Measurements from ENCODE around the gene C2CD2. TPM values are rescaled to one million over a fixed set of nuclear protein-coding genes. Genes with fewer than 3 reads are reported as not detected.

Gene C2CD2
- polyA plus RNA-seq, 1 donor (not counting 4 experiments of a cell fraction or from before 2014, with no cell fraction given): 39.9 TPM

- Histone ChIP-seq H3K4me1 (ENCODE audit: control insufficient read depth, extremely low read depth, insufficient read depth, low read length) (no peaks in the 10 kb centered on the region), H3K9ac (ENCODE audit: control insufficient read depth, extremely low read depth, insufficient read depth, low read length) (no peak overlapping the region), H4K20me1 (ENCODE audit: control insufficient read depth, extremely low read depth, insufficient read depth, low read length) (no peaks in the 10 kb centered on the region), H3K36me3 (ENCODE audit: control insufficient read depth in 2 of 2, extremely low read depth in 1 of 2, insufficient read depth in 2 of 2, low read length in 2 of 2) (peaks cover 3 to 6% of the 10 kb centered on the region in 2 experiments), H3K9me1 (ENCODE audit: control insufficient read depth, extremely low read depth, insufficient read depth, low read length) (no peaks in the 10 kb centered on the region), H3K79me2 (ENCODE audit: control insufficient read depth, insufficient read depth, low read length) (no peaks in the 10 kb centered on the region), H3K27me3 (ENCODE audit: control insufficient read depth, extremely low read depth, insufficient read depth, low read length) (no peaks in the 10 kb centered on the region), H3K9me3 (ENCODE audit: control insufficient read depth, low read depth, low read length) (no peaks in the 10 kb centered on the region), H3K4me2 (ENCODE audit: control insufficient read depth, extremely low read depth, insufficient read depth, low read depth, low read length) (no peak overlapping the region), H2AFZ (ENCODE audit: control insufficient read depth, low read length) (no peak overlapping the region), H3K27ac (ENCODE audit: control insufficient read depth, insufficient read depth, low read length) (no peak overlapping the region), H3K4me3 (ENCODE audit: control insufficient read depth in 2 of 3, extremely low read depth in 1 of 3, insufficient read depth in 2 of 3, low read depth in 1 of 3, low read length in 3 of 3) (no peak overlapping the region)
- TF ChIP-seq EZH2 (IDR thresholded peaks at IDR 0.05; ENCODE audit: low read length) (no peak), CTCF (optimal IDR thresholded peaks at IDR 0.05 in 1 of 3, IDR thresholded peaks at IDR 0.05 in 1 of 3, conservative IDR thresholded peaks at IDR 0.05 in 1 of 3; ENCODE audit: extremely low read depth in 1 of 3, insufficient read depth in 2 of 3, low read length in 3 of 3) (no peak)
- dilution Hi-C loops (cut with MboI; ENCODE audit: extremely low pct_ligation_motif_present, low sequenced_read_pairs): no loop called here
- no peak for DNase-seq (ENCODE audit: low read depth, low spot score)
- FAIRE-seq: no peak
Measured at GRCh38 chr21:41843584-41843983, 110.2 kb downstream of the C2CD2 start.

GRCh38 chr21:41840880-41841279 lies 112.9 kb downstream of the C2CD2 start:
- Histone ChIP-seq H3K9me1 (ENCODE audit: control insufficient read depth, extremely low read depth, insufficient read depth, low read length) (no peaks in the 10 kb centered on the region), H3K4me1 (ENCODE audit: control insufficient read depth, extremely low read depth, insufficient read depth, low read length) (no peaks in the 10 kb centered on the region), H3K4me2 (ENCODE audit: control insufficient read depth, extremely low read depth, insufficient read depth, low read depth, low read length) (no peak overlapping the region), H3K79me2 (ENCODE audit: control insufficient read depth, insufficient read depth, low read length) (no peaks in the 10 kb centered on the region), H2AFZ (ENCODE audit: control insufficient read depth, low read length) (no peak overlapping the region), H3K9me3 (ENCODE audit: control insufficient read depth, low read depth, low read length) (no peaks in the 10 kb centered on the region), H3K27me3 (ENCODE audit: control insufficient read depth, extremely low read depth, insufficient read depth, low read length) (no peaks in the 10 kb centered on the region), H3K27ac (ENCODE audit: control insufficient read depth, insufficient read depth, low read length) (no peak overlapping the region), H3K4me3 (ENCODE audit: control insufficient read depth in 2 of 3, extremely low read depth in 1 of 3, insufficient read depth in 2 of 3, low read depth in 1 of 3, low read length in 3 of 3) (no peak overlapping the region), H4K20me1 (ENCODE audit: control insufficient read depth, extremely low read depth, insufficient read depth, low read length) (no peaks in the 10 kb centered on the region), H3K9ac (ENCODE audit: control insufficient read depth, extremely low read depth, insufficient read depth, low read length) (no peak overlapping the region), H3K36me3 (ENCODE audit: control insufficient read depth in 2 of 2, extremely low read depth in 1 of 2, insufficient read depth in 2 of 2, low read length in 2 of 2) (peaks cover 6 to 7% of the 10 kb centered on the region in 2 experiments)
- no peak for TF ChIP-seq EZH2 (IDR thresholded peaks at IDR 0.05; ENCODE audit: low read length)
- TF ChIP-seq CTCF (optimal IDR thresholded peaks at IDR 0.05 in 1 of 3, IDR thresholded peaks at IDR 0.05 in 1 of 3, conservative IDR thresholded peaks at IDR 0.05 in 1 of 3; ENCODE audit: extremely low read depth in 1 of 3, insufficient read depth in 2 of 3, low read length in 3 of 3): no peak
- dilution Hi-C loops (cut with MboI; ENCODE audit: extremely low pct_ligation_motif_present, low sequenced_read_pairs): no loop called here
- FAIRE-seq: no peak
- no peak for DNase-seq (ENCODE audit: low read depth, low spot score)
